Measurements from ENCODE around the gene SRSF6.
"Not testable (repeated sequence)": the region's sequence is repeated elsewhere in the genome, so short reads cannot be mapped to it uniquely, and the experiment has no call there.

SRSF6 gene

DNA sequence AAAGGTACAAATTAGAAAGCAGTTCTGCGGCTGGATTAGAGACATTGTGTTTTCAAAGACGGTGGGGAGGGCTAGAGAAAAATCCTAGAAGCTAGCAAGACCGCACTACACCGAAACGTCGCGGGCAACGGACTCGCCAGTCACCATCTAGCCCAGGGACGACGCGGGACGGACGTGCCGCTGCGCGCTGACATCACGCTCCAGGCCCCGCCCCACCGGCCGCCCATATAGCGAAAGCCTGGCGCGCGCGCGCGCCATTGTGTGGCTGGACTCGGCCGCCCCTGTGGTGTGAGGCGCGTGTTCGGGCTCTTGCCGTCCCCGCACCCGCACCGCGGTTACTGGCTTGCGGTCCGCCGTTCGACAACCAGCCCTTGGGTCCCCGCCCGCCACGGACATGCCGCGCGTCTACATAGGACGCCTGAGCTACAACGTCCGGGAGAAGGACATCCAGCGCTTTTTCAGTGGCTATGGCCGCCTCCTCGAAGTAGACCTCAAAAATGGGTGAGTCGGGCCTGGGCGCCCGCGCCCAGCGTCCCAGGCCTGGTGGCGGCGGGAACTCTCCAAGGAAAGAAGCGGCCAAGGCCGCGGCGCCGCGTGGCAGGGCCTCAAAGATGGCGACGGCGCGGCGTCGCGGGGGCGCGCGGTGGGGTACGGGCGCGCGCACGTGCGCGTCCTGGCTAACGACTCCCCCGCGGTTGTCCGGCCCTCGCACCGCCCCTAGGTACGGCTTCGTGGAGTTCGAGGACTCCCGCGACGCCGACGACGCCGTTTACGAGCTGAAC lies at the start of gene SRSF6:
TSS of gene SRSF6 (plus strand) at position 257 of the 782 bp plus-strand sequence. CDS start at position 395, 138 bp downstream.
- DNase-seq (ENCODE audit: low read depth): peak; percentile 81

DNA sequence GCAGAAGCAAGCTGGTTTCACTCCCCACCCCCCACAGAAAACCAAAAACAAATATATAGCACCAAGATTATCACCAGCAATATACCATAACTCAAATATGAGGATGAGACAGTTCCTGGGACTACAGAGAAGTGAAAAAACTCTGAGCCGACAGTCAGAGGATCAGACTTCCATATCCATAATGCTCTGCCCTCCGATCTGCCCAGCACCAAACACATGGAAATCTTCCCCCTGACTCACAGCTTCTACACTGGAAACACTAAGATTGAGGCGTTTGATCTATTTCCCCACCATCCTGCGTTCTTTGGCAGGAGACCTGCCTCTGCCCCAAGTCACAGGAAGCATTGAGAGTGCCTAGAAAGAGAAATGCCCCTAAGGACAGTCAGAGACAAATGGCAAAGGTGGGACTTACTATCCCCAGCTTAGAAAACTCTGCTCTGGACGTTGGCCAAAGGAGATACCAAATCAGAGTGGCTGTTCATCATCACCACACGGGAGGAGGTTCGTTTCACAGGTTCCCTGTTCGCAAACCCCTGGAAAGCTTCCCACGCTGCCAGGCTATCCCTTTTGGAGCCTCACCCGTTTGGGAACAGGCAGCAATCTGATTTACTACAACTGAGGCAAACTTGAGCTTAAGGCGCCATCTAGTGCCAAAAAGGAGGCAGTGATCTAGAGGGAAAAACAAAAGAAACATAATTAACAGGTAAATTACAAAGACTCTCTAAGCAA lies 48.7 kb upstream of the SRSF6 start:
- peak; percentile 21 for DNase-seq (ENCODE audit: low read depth)

DNA sequence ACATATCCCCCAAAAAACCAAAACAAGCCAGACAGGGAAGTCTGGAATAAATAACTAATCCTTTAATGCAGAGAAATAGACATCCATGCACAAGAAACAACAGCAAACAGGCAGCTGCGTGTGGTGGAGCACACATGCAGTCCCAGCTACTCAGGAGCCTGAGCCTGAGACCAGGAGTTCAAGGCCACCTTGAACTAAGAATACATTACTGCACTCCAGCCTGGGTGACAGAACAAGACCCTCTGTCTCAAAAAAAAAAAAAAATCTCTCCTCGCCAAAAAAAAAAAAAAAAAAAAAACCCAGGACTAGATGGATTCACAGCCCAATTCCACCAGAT lies 48.2 kb upstream of the SRSF6 start:
- no peak for DNase-seq (ENCODE audit: low read depth)

DNA sequence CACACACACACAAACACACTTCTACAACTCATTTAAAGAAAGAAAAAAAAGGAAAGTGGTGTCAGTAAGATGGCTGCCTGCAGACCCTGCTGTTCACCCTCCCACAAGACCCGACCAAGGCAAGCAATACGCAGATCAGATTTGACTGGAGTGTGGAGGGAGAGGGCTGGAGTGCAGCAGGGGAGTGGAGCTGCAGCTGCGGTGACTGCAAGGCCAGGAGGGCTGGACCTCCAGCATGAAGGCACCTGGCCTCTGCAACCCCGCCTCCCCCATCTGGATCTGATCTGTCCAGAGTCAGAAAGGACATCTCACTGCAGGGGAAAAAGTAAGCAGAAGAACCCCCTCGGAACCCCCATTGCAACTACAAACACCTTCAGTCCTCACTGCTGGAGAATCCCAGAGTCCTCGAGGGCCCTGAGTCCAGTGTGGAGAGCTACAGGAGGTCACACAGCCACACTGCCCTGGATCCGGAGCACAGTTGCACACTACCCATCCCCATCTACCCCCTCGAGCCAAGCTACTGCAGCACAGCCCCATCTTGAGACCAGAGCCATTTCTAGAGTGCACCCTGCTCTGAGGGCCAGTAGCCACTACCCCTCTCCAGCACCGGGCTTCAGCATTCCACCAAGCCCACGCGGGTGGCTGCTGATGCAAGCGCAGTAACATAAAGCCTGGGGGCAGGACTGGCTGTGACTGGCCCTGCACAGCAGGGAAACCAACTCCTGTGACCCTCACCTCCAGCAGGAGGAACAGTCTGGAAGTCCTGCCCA lies 41.9 kb upstream of the SRSF6 start:
- no peak for DNase-seq (ENCODE audit: low read depth)

DNA sequence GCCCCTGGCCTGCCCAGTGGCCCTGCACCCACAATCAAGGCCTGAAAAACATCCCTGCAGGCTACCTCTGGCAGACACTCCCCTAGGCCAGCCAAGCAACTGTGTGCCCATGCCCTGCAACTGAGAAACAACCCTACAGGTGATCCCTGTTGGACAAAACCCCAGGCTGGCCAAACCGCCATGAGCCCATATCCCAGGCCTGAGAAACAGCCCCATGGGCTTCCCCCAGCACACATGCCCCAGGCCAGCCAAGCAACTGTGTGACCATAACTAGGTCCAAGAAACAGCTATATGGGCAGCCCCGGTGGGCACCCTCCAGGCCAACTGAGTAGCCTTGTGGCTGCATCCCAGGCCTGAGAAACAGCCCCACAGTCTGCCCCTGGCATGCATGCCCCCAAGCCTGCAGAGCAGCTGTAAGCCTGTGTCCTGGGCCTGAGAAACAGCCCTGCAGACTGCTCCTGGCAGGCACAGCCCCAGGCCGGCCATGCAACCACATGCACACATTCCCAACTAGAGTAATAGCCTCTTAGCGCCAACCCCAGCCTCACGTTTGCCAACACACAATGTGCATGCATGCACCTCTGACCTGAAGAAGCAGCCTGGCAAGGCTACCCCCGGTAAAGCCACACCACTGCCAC lies 41.0 kb upstream of the SRSF6 start:
- no peak for DNase-seq (ENCODE audit: low read depth)

DNA sequence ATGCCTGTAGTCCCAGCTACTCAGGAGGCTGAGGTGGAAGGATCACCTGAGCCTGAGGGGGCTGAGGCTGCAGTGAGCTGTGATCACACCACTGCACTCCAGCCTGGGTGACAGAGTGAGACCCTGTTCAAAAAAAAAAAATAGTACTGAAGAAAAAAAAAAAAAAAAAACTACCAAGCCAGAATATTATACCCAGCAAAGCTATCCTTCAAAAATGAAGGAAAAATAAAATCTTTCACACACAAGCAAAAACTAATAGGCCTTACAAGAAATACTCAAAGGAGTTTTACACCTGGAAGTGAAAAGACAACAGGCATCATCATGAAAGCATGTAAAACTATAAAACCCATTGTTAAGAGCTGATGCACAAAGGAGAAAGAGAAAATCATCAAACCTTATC lies 37.5 kb upstream of the SRSF6 start:
- no peak for DNase-seq (ENCODE audit: low read depth)

DNA sequence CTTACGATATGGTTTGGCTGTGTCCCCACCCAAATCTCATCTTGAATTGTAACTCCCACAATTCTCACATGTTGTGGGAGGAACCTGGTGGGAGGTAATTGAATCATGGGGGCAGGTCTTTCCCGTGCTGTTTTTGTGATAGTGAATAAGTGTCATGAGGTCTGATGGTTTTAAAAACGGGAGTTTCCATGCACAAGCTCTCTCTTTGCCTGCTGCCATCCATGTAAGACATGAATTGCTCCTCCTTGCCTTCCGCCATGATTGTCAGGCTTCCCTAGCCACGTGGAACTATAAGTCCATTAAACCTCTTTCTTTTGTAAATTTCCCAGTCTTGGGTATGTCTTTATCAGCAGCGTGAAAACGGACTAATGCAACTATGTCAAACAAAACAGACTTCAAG lies 36.8 kb upstream of the SRSF6 start:
- DNase-seq (ENCODE audit: low read depth): not testable (repeated sequence)

DNA sequence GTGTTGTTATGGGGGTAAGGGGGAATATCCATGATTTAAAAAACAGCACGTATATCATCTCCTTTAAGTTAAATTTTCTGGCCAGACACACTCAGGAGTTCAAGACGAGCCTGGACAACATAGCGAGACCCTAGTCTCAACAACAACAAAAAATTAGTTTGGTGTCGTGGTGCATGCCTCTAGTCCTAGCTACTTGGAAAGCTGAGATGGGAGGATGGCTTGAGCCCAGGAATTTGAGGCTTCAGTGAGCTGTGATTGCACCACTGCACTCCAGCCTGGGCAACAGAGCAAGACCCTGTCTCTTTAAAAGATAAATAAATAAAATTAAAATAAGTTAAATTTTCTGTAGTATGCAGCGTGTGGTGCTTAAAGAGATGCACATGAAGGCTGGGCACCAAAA lies 31.5 kb upstream of the SRSF6 start:
- no peak for DNase-seq (ENCODE audit: low read depth)

DNA sequence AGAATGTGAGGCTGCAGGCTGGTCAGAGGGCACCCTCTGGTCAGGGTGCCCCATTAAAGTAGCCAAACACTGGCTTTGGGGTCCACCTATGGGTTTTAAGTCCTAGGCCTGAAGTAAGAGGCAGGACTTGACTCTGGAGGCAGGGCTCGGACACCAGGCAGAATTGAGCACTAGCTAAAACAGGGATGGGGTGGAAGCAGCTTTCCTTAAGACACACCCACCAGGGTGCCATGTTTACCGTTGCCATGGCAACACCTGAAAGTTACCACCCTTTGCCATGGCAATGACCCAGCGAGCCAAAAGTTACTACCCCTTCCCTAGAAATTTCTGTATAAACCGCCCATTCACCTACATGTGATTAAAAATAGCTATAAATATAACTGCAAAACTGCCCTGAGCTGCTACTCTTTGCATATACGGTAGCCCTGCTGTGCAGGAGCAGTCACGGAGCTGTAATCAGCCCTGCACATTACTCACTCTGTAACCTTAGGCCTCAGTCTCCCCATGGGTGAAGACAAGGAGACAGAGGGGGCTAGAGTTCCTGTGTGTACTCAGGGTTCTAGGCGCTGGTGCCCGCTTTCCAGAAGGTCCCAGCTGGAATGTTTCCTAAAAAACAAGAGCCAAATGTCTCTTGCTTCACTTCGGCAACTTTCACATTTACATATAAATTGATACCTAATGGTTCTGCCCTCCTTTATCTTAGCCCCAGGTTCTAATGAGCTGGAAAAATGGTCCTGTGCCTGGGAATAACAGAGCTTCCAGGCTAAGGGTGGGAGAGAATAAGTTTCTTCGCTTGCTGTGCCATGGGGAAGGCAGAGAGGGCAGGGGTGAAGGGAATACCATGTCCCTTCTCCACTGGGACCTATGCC lies 27.2 kb upstream of the SRSF6 start:
- no peak for DNase-seq (ENCODE audit: low read depth)

DNA sequence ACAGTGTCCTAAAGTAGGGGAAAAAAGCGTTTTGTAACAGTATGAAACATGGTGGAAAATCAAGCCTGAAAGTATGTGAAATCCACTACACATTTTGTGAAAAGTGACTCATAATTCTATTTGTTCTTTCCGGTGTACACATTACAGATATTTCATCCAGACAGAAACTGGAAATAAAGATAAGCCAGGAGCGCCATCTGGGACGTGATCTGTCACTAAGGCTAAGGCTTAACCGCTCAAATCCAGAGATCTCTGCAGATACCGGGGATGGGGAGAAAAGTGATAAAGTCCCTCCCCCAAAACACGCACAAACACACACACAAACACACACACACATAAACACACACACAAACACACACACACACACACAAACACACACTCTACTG lies 26.6 kb upstream of the SRSF6 start:
- no peak for DNase-seq (ENCODE audit: low read depth)

DNA sequence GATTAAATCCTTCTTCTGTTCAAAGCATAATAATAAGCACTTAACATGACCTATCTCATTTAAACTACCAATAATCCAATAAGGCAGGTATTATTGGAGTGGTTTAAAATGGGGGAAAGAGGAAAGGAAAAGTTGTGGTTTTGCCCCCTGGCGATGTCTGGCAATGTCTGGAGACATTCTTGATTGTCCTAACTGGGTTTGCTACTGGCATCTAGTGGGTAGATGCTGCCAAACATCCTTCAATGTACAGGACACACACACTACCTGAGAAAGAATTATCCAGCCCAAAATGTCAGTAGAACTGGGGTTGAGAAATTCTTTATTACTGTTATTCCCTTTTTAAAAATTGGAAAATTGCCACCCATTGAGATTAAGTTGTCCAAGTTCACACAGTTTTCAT lies 25.2 kb upstream of the SRSF6 start:
- DNase-seq (ENCODE audit: low read depth): no peak

DNA sequence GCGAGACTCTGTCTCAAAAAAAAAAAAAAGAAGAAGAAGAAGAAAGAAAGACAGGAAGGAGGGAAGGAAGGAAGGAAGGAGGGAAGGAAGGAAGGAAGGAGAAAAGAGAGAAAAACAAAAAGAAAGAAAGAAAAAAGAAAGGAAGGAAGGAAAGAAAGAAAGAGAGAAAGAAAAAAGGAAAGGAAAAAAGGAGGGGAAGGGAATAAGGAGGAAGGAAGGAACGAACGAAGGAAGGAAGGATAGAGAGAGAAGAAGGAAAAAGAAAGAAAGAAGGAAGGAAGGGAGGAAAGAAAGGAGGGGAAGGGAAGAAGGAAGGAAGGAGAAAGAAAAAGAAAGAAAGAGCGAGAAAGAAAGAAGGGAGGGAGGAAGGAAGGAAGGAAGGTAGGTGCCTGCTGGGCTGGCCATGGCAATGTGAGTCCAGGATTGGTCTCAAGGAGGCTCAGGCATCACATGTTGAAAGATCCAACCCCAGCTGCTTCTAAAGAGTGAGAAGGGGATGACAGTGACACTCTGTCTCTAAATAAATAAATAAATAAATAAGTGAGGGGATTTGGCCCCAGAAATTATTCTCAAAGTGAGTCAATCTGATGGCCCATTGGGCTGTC lies 24.3 kb upstream of the SRSF6 start:
- DNase-seq (ENCODE audit: low read depth): no peak

DNA sequence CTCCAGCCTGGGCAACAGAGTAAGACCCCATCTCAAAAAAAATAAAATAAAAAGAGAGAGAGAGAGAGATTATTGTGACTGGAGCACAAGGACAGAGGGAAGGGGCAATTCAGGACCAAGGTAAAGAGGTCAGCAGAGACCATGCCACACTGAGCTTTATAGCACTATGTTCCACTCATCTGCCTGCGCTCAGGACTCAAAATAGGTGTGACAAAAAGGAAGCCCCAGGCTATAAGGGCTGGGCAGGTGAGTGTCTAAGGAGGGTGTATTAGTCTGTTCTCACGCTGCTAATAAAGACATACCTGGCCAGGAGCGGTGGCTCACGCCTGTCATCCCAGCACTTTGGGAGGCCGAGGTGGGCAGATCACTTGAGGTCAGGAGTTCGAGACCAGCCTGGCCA lies 23.1 kb upstream of the SRSF6 start:
- DNase-seq (ENCODE audit: low read depth): no peak

DNA sequence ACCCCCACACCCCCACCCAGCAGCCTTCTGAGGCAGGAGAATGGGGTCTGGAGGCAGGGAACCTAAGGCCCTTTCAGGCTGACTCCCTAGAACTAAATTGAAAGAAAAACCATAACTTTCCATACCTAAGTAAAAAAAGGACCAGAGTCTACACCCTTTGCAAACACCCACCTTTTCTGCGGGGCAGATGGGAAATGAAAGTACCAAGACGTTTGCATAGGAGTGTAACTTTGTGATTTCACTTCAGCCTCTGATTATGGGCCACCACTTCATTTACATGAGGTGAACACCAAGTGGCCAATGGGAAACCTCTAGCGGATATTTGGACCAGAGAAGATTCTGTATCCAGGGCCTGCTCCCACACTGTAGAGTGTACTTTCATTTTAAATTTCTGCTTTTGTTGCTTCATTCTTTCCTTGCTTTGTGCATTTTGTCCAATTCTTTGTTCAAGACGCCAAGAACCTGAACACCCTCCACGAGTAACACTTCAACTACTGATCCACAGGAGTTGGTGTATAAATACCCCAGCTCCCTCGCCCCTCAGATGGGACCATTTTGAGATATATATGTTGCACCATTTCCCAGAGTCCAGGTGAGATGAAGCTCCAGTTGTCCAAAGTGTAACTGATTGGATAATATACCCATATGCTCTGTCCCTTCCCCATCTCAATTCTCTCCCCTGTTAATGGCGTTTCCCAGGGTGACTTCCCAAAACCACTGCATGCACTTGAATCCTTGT lies 18.9 kb upstream of the SRSF6 start:
- no peak for DNase-seq (ENCODE audit: low read depth)

DNA sequence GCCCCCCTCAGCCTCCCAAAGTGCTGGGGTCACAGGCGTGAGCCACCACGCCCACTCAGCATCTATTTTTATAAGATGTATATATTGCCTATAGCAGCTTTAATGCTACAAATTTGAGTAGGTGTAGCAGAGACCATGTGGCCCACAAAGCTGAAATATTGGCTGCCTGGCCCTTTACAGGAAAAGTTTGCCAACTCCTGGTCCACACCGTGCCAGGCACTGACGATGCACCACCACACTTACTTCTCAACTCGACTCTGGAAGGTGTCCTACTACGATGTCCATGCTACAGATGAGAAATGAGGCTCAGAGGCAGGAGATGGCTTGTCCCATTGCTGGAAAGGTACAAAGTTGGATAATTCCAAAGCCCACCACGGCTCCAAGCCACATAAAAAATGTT lies 17.2 kb upstream of the SRSF6 start:
- DNase-seq (ENCODE audit: low read depth): no peak

DNA sequence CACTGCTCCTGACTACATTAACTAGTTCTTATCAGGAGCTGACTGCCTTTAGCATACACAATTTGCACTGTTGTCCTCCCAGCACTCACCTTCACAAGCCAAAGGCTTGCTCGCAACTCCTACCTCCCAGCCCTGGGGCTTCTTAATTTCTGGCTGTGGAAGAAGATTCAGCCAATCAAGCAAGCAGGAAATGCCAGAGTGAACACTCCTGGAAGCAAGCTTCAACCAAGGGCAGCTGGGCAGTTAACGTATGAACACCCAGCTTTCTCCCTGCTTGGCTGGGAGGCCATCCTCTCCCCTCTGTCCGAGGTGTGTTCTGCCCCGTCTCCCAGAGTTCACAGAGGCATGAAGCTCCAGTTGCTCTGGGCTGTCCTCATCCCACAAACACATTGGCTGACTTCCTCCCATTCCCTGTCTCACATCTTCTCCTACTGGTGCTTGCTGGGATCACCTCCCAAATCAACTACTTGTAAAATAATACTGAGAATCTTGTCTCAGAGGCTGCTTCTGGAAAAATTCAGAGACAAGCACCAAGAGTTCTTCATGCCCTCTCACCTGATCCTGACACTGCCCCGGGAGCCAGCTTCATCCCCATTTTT lies 15.3 kb upstream of the SRSF6 start:
- no peak for DNase-seq (ENCODE audit: low read depth)

DNA sequence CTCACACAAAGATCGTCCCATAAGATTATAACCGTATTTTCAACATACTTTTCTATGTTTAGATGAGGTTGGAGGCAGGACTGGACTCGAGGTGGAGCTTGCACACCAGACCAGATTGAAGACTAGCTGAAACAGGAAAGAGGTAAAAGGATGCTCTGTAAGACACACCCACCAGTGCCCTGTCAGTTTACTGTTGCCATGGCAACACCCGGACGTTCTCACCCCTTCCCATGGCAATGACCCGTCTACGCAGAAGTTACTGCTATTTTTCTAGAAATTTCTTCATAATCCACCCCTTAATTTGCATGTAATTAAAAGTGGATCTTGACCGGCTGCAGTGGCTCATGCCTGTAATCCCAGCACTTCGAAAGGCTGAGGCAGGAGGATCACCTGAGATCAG lies 13.6 kb upstream of the SRSF6 start:
- DNase-seq (ENCODE audit: low read depth): no peak

DNA sequence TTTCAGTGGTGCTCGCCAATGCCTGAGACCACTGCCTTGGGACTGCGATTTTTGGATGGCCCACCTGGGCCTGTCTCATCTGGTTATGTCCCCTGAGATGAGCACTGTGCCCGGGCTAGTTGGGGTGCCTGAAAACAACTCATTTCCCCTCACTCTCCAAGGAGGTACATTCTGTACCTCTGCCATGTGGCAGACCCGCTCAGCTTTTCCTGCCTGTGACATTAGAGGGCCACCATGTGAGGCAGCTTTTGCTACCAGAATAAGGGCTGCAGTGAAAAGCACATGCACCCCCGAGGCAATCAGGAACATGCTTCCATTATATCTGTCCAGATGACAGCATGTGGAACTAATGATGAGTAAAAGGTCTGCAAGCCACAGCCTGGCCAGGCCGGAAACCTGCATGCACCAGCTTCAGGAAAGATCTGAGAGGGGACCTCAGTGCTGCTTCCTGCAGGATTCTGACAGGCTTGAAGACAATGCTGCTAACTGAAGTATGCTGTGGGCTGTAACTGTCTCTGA lies 11.3 kb upstream of the SRSF6 start:
- DNase-seq (ENCODE audit: low read depth): no peak

DNA sequence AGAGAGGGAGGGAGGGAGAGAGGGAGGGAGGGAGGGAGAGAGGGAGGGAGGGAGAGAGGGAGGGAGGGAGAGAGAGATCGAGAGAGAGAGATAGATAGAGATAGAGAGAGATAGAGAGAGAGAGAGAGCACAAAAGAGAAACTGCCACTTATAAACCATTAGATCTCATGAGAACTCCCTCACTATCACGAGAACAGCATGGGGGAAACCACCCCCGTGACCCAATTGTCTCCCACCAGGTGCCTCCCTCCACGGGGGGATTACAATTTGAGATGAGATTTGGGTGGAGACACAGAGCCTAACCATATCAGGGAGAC lies 9.3 kb upstream of the SRSF6 start:
- not testable (repeated sequence) for DNase-seq (ENCODE audit: low read depth)

All from stromal cell of bone marrow (primary cell).